Heart left ventricle (tissue), 13 donors: ENCODE results near the gene NFE2L1.

Source experiments
- POLR2A ChIP-seq, 2 donors: fragments of 450-650 bp; IDR thresholded peaks; one replicate each; pipeline ENCODE4 v1.6.1; 2017; ENCODE audit warnings: antibody characterized with exemption in 2 of 2, mild to moderate bottlenecking in 2 of 2, moderate library complexity in 2 of 2
- TF ChIP-seq, protein P1 (sequence below), 12 donors: fragments of 200-600 bp; sonication (generic) in 4 of 12; IDR thresholded peaks; one replicate each; pipeline versions ENCODE4 v1.5.0 to v1.8.0; 2018 to 2022; ENCODE audit warnings: antibody characterized with exemption in 12 of 12, mild to moderate bottlenecking in 5 of 12
- donor health status: ischemic (EF 13 %, LVEDD 7.1; RV severe dilation, severe dysfunction).
- donor health status: DM: no; HTN: yes; CAD: no.
- donor health status: DM: no; HTN: no; CAD: no.
- donor health status: ischemic (EF 25% LVEDD 6.9; RV normal size, moderate dysfunction).
- donor health status: ischemic (EF 25% LVEDD 5.7; RV mildly dilated, moderate dysfunction).
- donor health status: ischemic (EF 35%, LVEDD 5.7; RV mildly dilated, moderate dysfunction).
- donor health status: nonischemic (EF 11% LVEDD 7.7; RV severe dilation, severe dysfunction).
- donor health status: DM: yes; HTN: yes; CAD: no.
- donor health status: PGD.
- donor health status: ischemic (EF 29% LVEDD 5.4; RV normal size, mild dysfunction).
- donor health status: nonischemic (EF 23%, LVEDD 6.1; RV moderate dilation, normal function).

DNA sequence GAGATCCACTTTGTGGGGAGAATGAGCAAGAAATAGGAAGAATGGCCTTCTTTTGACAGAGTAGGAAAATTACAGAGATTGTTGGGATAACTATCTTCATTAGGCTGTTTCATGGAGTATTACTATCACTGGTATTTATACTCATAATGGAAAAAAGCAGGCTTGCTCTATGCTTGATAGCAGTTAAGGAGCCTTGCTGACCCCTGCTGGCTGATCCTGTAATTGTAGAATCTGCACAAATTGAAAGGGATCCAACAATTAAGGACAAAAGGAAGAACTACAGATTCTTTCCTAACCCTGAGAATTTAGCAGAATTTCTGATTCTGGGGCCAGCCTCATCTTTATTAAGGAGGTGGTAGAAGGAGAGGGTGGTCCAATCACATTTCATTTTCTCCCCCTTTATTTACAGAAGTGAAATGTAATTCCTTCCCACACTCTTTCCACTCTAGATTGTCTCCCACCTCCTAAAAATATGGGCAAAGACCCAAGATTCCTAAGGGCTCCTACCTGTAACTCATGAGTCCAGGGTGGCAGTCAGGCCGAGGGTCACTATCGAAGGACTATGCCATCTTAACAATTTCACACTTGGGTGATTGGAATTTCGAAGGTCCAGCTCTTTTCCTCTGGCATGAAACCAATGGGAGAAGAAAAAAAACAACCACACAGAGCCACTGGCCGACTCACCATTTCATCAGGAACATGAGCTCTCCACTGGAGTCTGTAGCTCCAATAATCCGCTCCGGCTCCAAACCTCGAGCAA, 26.3 kb downstream of the NFE2L1 start:
- no peak for TF ChIP-seq POLR2A (IDR thresholded peaks at IDR 0.05)
- TF ChIP-seq, protein P1, sequence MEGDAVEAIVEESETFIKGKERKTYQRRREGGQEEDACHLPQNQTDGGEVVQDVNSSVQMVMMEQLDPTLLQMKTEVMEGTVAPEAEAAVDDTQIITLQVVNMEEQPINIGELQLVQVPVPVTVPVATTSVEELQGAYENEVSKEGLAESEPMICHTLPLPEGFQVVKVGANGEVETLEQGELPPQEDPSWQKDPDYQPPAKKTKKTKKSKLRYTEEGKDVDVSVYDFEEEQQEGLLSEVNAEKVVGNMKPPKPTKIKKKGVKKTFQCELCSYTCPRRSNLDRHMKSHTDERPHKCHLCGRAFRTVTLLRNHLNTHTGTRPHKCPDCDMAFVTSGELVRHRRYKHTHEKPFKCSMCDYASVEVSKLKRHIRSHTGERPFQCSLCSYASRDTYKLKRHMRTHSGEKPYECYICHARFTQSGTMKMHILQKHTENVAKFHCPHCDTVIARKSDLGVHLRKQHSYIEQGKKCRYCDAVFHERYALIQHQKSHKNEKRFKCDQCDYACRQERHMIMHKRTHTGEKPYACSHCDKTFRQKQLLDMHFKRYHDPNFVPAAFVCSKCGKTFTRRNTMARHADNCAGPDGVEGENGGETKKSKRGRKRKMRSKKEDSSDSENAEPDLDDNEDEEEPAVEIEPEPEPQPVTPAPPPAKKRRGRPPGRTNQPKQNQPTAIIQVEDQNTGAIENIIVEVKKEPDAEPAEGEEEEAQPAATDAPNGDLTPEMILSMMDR (IDR thresholded peaks at IDR 0.05) = peak; percentile 74 to 90 (median 84)
